GM12878 (cell line): ENCODE results near the gene ASIC4. TPM values are rescaled to one million over a fixed set of nuclear protein-coding genes. Genes with fewer than 3 reads are reported as not detected.

ENCODE experiments used
- ATAC-seq: fragments of 200-7000 bp; cut with Tn5 transposase; 3 replicates; pipeline ENCODE4 v1.9.1; 2020; ENCODE audit warnings: mild to moderate bottlenecking, moderate library complexity
- BruUV-seq: library from RNA; stranded (reverse); fragments of 400-500 nt; replicated peaks from 2 replicates; lab custom pipeline; 2021; lab: Mats Ljungman, UMichigan
- CTCF ChIA-PET: fragments of 300-600 bp; sonication (Branson Sonifier 250); formaldehyde crosslinking; extraction: SDS; loops from one replicate; lab custom pipeline; 2021; ENCODE audit warnings: inconsistent platforms; lab: Yijun Ruan, JAX
- POLR2A ChIA-PET: fragments of 350-600 bp; formaldehyde crosslinking; extraction: SDS; loops from one replicate; lab custom pipeline; 2021; ENCODE audit warnings: inconsistent platforms; lab: Charles Lee
- RAD21 ChIA-PET: fragments of 300-600 bp; sonication (Branson Sonifier 250); formaldehyde crosslinking; loops from one replicate; lab custom pipeline; 2023; ENCODE audit warnings: antibody characterized with exemption; ENCODE audit not compliant: unreplicated experiment; lab: Charles Lee
- SMC1A ChIA-PET: fragments of 300-600 bp; sonication (Branson Sonifier 250); formaldehyde crosslinking; loops from one replicate; lab custom pipeline; 2023; ENCODE audit not compliant: unreplicated experiment, uncharacterized antibody; lab: Charles Lee
- DNase-seq: peaks from one replicate; pipeline ENCODE4 v3.0.0-alpha.2; 2011; ENCODE audit warnings: low read depth, low spot score
- FAIRE-seq: peaks from 3 replicates; lab custom pipeline; 2011; peaks lifted over from hg19 to GRCh38; lab: Jason Lieb, UNC
- H2AFZ ChIP-seq: 2 replicates; pipeline ENCODE4 v1.6.0; 2011; ENCODE audit warnings: low read depth, low read length, control low read depth; ENCODE audit not compliant: control insufficient read depth
- H3K27ac ChIP-seq: 2 replicates; pipeline ENCODE4 v1.5.1; 2011; ENCODE audit warnings: control low read depth; ENCODE audit not compliant: control insufficient read depth, insufficient read depth
- H3K27me3 ChIP-seq, 2 experiments: replicated peaks in 1 of 2; 2 replicates each; pipeline versions ENCODE4 v1.6.0 to v1.6.1; 2011; ENCODE audit warnings: low read length in 1 of 2; ENCODE audit not compliant: control insufficient read depth in 2 of 2, insufficient read depth in 2 of 2
- H3K36me3 ChIP-seq, 2 experiments: 2 replicates each; pipeline ENCODE4 v1.5.1; 2011; ENCODE audit warnings: low read length in 1 of 2; ENCODE audit not compliant: control insufficient read depth in 2 of 2, insufficient read depth in 2 of 2
- H3K4me1 ChIP-seq: 2 replicates; pipeline ENCODE4 v1.6.1; 2011; ENCODE audit warnings: mild to moderate bottlenecking, low read length, moderate library complexity, mixed read lengths; ENCODE audit not compliant: control insufficient read depth, insufficient read depth
- H3K4me2 ChIP-seq: 2 replicates; pipeline ENCODE4 v1.6.0; 2011; ENCODE audit warnings: control low read depth; ENCODE audit not compliant: control insufficient read depth, insufficient read depth
- H3K4me3 ChIP-seq: fragments of 200-600 bp; sonication (generic); 2 replicates; pipeline ENCODE4 v1.5.1; 2016
- H3K79me2 ChIP-seq: 2 replicates; pipeline ENCODE4 v1.6.0; 2011; ENCODE audit warnings: low read length; ENCODE audit not compliant: control insufficient read depth, insufficient read depth
- H3K9ac ChIP-seq: 2 replicates; pipeline ENCODE4 v1.8.0; 2011; ENCODE audit warnings: low read length, control low read depth, mixed read lengths; ENCODE audit not compliant: control insufficient read depth, insufficient read depth
- H3K9me3 ChIP-seq: replicated peaks from 3 replicates; pipeline ENCODE4 v1.5.1; 2011; ENCODE audit warnings: mild to moderate bottlenecking, low read length; ENCODE audit not compliant: control insufficient read depth, insufficient read depth
- H4K20me1 ChIP-seq: 2 replicates; pipeline ENCODE4 v1.6.0; 2011; ENCODE audit not compliant: control insufficient read depth, insufficient read depth
- CBX3 ChIP-seq: fragments of 200-600 bp; sonication (generic); IDR thresholded peaks from 2 replicates; pipeline ENCODE4 v1.6.1; 2016; ENCODE audit warnings: low read depth, borderline replicate concordance
- CREM ChIP-seq: IDR thresholded peaks from 2 replicates; pipeline ENCODE4 v1.6.1; 2014; ENCODE audit warnings: antibody characterized with exemption, low read depth
- EZH2 ChIP-seq: IDR thresholded peaks from 2 replicates; pipeline ENCODE4 v1.6.1; 2012; ENCODE audit warnings: low read depth, mild to moderate bottlenecking, control low read depth, inconsistent platforms, low read length, borderline replicate concordance; ENCODE audit not compliant: control insufficient read depth
- IKZF1 ChIP-seq: fragments of 450-650 bp; conservative IDR thresholded peaks from 2 replicates; pipeline ENCODE4 v1.6.1; 2017; ENCODE audit warnings: antibody characterized with exemption, mild to moderate bottlenecking
- IKZF2 ChIP-seq, 2 experiments: fragments of 450-650 bp; IDR thresholded peaks; 2 replicates each; pipeline ENCODE4 v1.6.1; 2017; ENCODE audit warnings: mild to moderate bottlenecking in 2 of 2, moderate library complexity in 2 of 2
- MTA2 ChIP-seq: fragments of 450-650 bp; IDR thresholded peaks from 2 replicates; pipeline ENCODE4 v1.6.1; 2016; ENCODE audit warnings: low read depth, mild to moderate bottlenecking, moderate library complexity
- RBBP5 ChIP-seq: fragments of 200-600 bp; sonication (generic); conservative IDR thresholded peaks from 2 replicates; pipeline ENCODE4 v1.6.1; 2016
- REST ChIP-seq: IDR thresholded peaks from 2 replicates; pipeline ENCODE4 v1.6.1; 2012; ENCODE audit warnings: mild to moderate bottlenecking, low read depth, low read length
- TARDBP ChIP-seq: IDR thresholded peaks from 2 replicates; pipeline ENCODE4 v1.6.1; 2016; ENCODE audit warnings: borderline replicate concordance
- ZBTB40 ChIP-seq: fragments of 450-650 bp; IDR thresholded peaks from 2 replicates; pipeline ENCODE4 v1.6.1; 2016; ENCODE audit warnings: mild to moderate bottlenecking, moderate library complexity, borderline replicate concordance
- ZNF24 ChIP-seq: fragments of 450-650 bp; IDR thresholded peaks from 2 replicates; pipeline ENCODE4 v1.6.1; 2017; ENCODE audit warnings: antibody characterized with exemption, mild to moderate bottlenecking
- WGBS: methylation state at CpG from one replicate; pipeline ENCODE4 v1.1.6; 2016; ENCODE audit warnings: low lambda C conversion rate; ENCODE audit not compliant: insufficient replicate concordance, insufficient coverage; ENCODE audit errors: missing lambda C conversion rate; 5-methylcytosine and 5-hydroxymethylcytosine counted together
- in situ Hi-C: fragments of 300-500 bp; cut with MboI; formaldehyde crosslinking; loops from 9 replicates; pipeline ENCODE4 v1.14.3; 2018; ENCODE audit warnings: mixed read lengths
- intact Hi-C: fragments of 100-400 bp; cut with micrococcal nuclease; formaldehyde crosslinking; loops from one replicate; pipeline ENCODE4 v1.14.2; 2022; ENCODE audit not compliant: unreplicated experiment
- polyA plus RNA-seq, 11 experiments: library from polyadenylated mRNA; depleted of rRNA in 4 of 11; unstranded in 6 of 11; stranded (reverse) in 5 of 11; fragments of >200 nt; fragmentation: Nextera tagmentation in 4 of 11; fragmentation: Illumina TruSeq in 1 of 11; extraction: Ambion mirVana in 4 of 11; extraction: Trizol in 1 of 11; gene quantifications; 1 replicate in 1 of 11; 2 replicates in 10 of 11; pipeline versions ENCODE4 v1.2.1 to v1.2.3, GENCODE V29; 2011 to 2016; ENCODE audit warnings: inconsistent platforms in 2 of 11, missing spikeins in 2 of 11, low read depth in 1 of 11
- total RNA-seq, 4 experiments: library from RNA; depleted of rRNA in 3 of 4; stranded (reverse); fragments of >200 nt in 3 of 4; fragmentation: Illumina TruSeq in 1 of 4; extraction: Trizol in 1 of 4; gene quantifications; 2 replicates each; pipeline versions ENCODE4 v1.2.1 to v1.2.3, GENCODE V29; 2013 to 2021

ASIC4 gene
- total and polyA plus RNA-seq, 10 of the 15 experiments (the other 5 are each of a cell fraction or from before 2014, with no cell fraction given) = 0.01 TPM; not detected in 9

GRCh38 chr2:219547621-219548020 lies 33.3 kb downstream of the ASIC4 start:
- POLR2A ChIA-PET = no interaction called here
- no peaks in the 10 kb centered on the region; the same call in 2 of the 3 replicates for H3K9me3 ChIP-seq
- H3K4me2 ChIP-seq = no peak overlapping the region
- H3K9ac ChIP-seq = no peak overlapping the region
- intact Hi-C loops (no loop called here), in situ Hi-C loops (no loop called here)
- no peaks in the 10 kb centered on the region; the same call in 1 of the 2 replicates for H4K20me1 ChIP-seq
- no peaks in the 10 kb centered on the region for H3K36me3 ChIP-seq
- RAD21 ChIA-PET = no interaction called here
- DNase-seq = no peak
- H3K79me2 ChIP-seq = no peaks in the 10 kb centered on the region
- H3K27me3 ChIP-seq = peaks cover 8% of the 10 kb centered on the region in 2 experiments
- SMC1A ChIA-PET = no interaction called here
- WGBS = 44% methylated on average over 18 of the region's 26 CpGs
- H2AFZ ChIP-seq = no peak overlapping the region
- H3K4me3 ChIP-seq = no peak overlapping the region
- no peak overlapping the region for H3K27ac ChIP-seq
- TF ChIP-seq MTA2 (no peak), EZH2 (no peak), TARDBP (no peak), CREM (no peak), CBX3 (no peak)
- TF ChIP-seq, all 136 proteins: peak for 0
- no peaks in the 10 kb centered on the region; the same call in 1 of the 2 replicates for H3K4me1 ChIP-seq
- CTCF ChIA-PET = no interaction called here
- BruUV-seq = no TSS peak
- FAIRE-seq (no peak), ATAC-seq (no peak)

- SMC1A ChIA-PET = no interaction called here
- H3K4me2 ChIP-seq = no peak overlapping the region
- FAIRE-seq (no peak), DNase-seq (no peak), ATAC-seq (no peak)
- no peaks in the 10 kb centered on the region; the same call in 2 of the 3 replicates for H3K9me3 ChIP-seq
- H3K4me3 ChIP-seq = no peak overlapping the region
- H3K9ac ChIP-seq = no peak overlapping the region
- no peaks in the 10 kb centered on the region; the same call in 1 of the 2 replicates for H4K20me1 ChIP-seq
- CTCF ChIA-PET = interaction anchor here (1.2 to 2.2 kb wide), 2 partner anchors 12 to 141 kb away, joined by 4 to 6 read pairs; no protein-coding TSS in a partner anchor
- H3K27me3 ChIP-seq = peaks cover 8% of the 10 kb centered on the region in 2 experiments
- WGBS = 67% methylated on average over 18 of the region's 18 CpGs
- no TSS peak for BruUV-seq
- no peaks in the 10 kb centered on the region; the same call in 1 of the 2 replicates for H3K4me1 ChIP-seq
- no peak overlapping the region for H2AFZ ChIP-seq
- RAD21 ChIA-PET = no interaction called here
- intact Hi-C loops (no loop called here), in situ Hi-C loops (no loop called here)
- no peaks in the 10 kb centered on the region for H3K36me3 ChIP-seq
- POLR2A ChIA-PET = no interaction called here
- no peak overlapping the region for H3K27ac ChIP-seq
- H3K79me2 ChIP-seq = no peaks in the 10 kb centered on the region
- TF ChIP-seq IKZF2 (IDR thresholded peaks at IDR 0.05) = no peak
- TF ChIP-seq RBBP5 = no peak
- no peak for TF ChIP-seq REST
- TF ChIP-seq ZNF24 = no peak
- no peak for TF ChIP-seq ZBTB40
- no peak for TF ChIP-seq IKZF1
These were observed 34.7 kb downstream of the ASIC4 start for GRCh38 chr2:219548990-219549389.
